CD4-positive, alpha-beta T cell (primary cell): Measurements from ENCODE around the gene PPP2R3A. TPM values are rescaled to one million over a fixed set of nuclear protein-coding genes. Genes with fewer than 3 reads are reported as not detected.
A peak's percentile ranks its signal among the peaks of the same experiment; 100 is the strongest.
"Not testable (repeated sequence)": the region's sequence is repeated elsewhere in the genome, so short reads cannot be mapped to it uniquely, and the experiment has no call there.

Experiments used
- ATAC-seq: fragments of 200-7000 bp; cut with Tn5 transposase; one replicate; pipeline ENCODE4 v1.10.0; 2022; ENCODE audit warnings: mild to moderate bottlenecking; ENCODE audit not compliant: poor library complexity
- CTCF ChIA-PET: fragments of 350-600 bp; sonication (Branson Sonifier 250); formaldehyde crosslinking; loops from one replicate; lab custom pipeline; 2021; ENCODE audit warnings: antibody characterized with exemption, inconsistent platforms; lab: Charles Lee
- POLR2A ChIA-PET: fragments of 350-600 bp; sonication (Branson Sonifier 250); formaldehyde crosslinking; loops from one replicate; lab custom pipeline; 2021; ENCODE audit warnings: antibody characterized with exemption, inconsistent platforms; lab: Charles Lee
- DNase-seq, 14 experiments: peaks; one replicate each; pipeline ENCODE4 v3.0.0-alpha.2; 2013 to 2020; ENCODE audit warnings: mixed read lengths in 2 of 14
- H3K27ac ChIP-seq, 2 donors: one replicate each; pipeline versions ENCODE4 v1.5.1 to v1.7.0; 2013; ENCODE audit warnings: low read length in 2 of 2, low read depth in 1 of 2, mild to moderate bottlenecking in 1 of 2
- H3K27me3 ChIP-seq, 2 experiments: 1 replicate in 1 of 2; 2 replicates in 1 of 2; pipeline versions ENCODE4 v1.6.1 to v1.7.0; 2013; ENCODE audit warnings: low read length in 2 of 2, control low read depth in 1 of 2, mild to moderate bottlenecking in 1 of 2, moderate library complexity in 1 of 2; ENCODE audit not compliant: insufficient read depth in 2 of 2, control insufficient read depth in 1 of 2
- H3K36me3 ChIP-seq: one replicate; pipeline ENCODE4 v1.6.1; 2013; ENCODE audit warnings: low read length, control low read depth; ENCODE audit not compliant: insufficient read depth
- H3K4me1 ChIP-seq: one replicate; pipeline ENCODE4 v1.6.1; 2013; ENCODE audit warnings: low read length, control low read depth; ENCODE audit not compliant: insufficient read depth
- H3K4me3 ChIP-seq: one replicate; pipeline ENCODE4 v1.5.1; 2013; ENCODE audit warnings: mild to moderate bottlenecking, low read length, moderate library complexity
- H3K9me3 ChIP-seq, 2 experiments: 1 replicate in 1 of 2; 2 replicates in 1 of 2; pipeline versions ENCODE4 v1.6.1 to v1.7.0; 2013; ENCODE audit warnings: low read length in 2 of 2, mild to moderate bottlenecking in 2 of 2, control low read depth in 1 of 2, moderate library complexity in 1 of 2; ENCODE audit not compliant: control insufficient read depth in 1 of 2, insufficient read depth in 1 of 2
- H3K27ac Mint-ChIP-seq: one replicate; pipeline ENCODE4 v1.8.0; 2020; ENCODE audit warnings: mixed read lengths
- H3K27me3 Mint-ChIP-seq: one replicate; pipeline ENCODE4 v1.8.0; 2021; ENCODE audit warnings: mixed read lengths
- H3K36me3 Mint-ChIP-seq: one replicate; pipeline ENCODE4 v1.8.0; 2021; ENCODE audit warnings: low read depth, mixed read lengths
- H3K4me1 Mint-ChIP-seq: one replicate; pipeline ENCODE4 v1.8.0; 2021; ENCODE audit warnings: low read depth, mixed read lengths
- H3K4me3 Mint-ChIP-seq: one replicate; pipeline ENCODE4 v1.8.0; 2020; ENCODE audit warnings: mild to moderate bottlenecking, mixed read lengths
- H3K9me3 Mint-ChIP-seq: one replicate; pipeline ENCODE4 v1.8.0; 2020; ENCODE audit warnings: mixed read lengths
- intact Hi-C, 2 experiments: fragments of 100-400 bp; cut with DNase I in 1 of 2; cut with micrococcal nuclease in 1 of 2; formaldehyde crosslinking; loops; one replicate each; pipeline versions ENCODE4 v1.15.1 to v1.9.0; 2023 to 2025; cut with DNase I, micrococcal nuclease
- total RNA-seq, 174 experiments: library from RNA in 2 of 174; stranded (reverse) in 2 of 174; gene quantifications; one replicate each; pipeline ENCODE4 v1.2.3 and lab custom pipeline; 2021 to 2026
- TF ChIP-seq, protein P1 (sequence below): fragments of 200-600 bp; IDR thresholded peaks from one replicate; pipeline ENCODE4 v1.8.0; 2022; ENCODE audit warnings: antibody characterized with exemption, mild to moderate bottlenecking

The PPP2R3A gene
- total RNA-seq, 2 experiments from 2014 or later = 0.14 to 0.31 TPM

GRCh38 chr3:136189859-136190617 lies 224.5 kb downstream of the PPP2R3A start:
- POLR2A ChIA-PET = interaction anchor here (1.0 to 1.1 kb wide), 2 partner anchors 670 to 673 kb away, joined by 3 to 4 read pairs; no protein-coding TSS in a partner anchor

DNA sequence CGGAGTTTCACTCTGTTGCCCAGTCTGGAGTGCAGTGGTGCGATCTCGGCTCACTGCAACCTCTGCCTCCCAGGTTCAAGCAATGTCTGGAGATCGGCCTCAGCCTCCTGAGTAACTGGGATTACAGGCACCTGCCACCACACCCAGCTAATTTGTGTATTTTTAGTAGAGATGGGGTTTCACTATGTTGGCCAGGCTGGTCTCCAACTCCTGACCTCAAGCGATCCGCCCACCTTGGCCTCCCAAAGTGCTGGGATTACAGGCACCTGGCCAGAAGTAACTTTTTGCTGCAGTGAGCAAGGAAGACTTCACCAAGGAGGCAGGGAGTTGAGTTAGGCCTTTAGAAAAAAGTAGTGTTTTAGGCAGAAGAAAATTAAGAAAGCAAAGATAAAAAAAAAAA lies 226.7 kb downstream of the PPP2R3A start:
- CTCF ChIA-PET = interaction anchor here (0.7 kb wide), 1 partner anchor 10 kb away, joined by 3 read pairs; no protein-coding TSS in a partner anchor
- H3K27me3 ChIP-seq, H3K9me3 ChIP-seq, H3K9me3 Mint-ChIP-seq, H3K36me3 ChIP-seq, DNase-seq, H3K27me3 Mint-ChIP-seq, ATAC-seq: not testable (repeated sequence)
- Mint-ChIP-seq H3K36me3 (peaks cover 70% of the 10 kb centered on the region), H3K27ac (peak overlapping the region; percentile 98), H3K4me3 (peak overlapping the region; percentile 89), H3K4me1 (peaks cover 67% of the 10 kb centered on the region)
- POLR2A ChIA-PET = interaction anchor here (0.7 to 6.2 kb wide), 4 partner anchors 63 to 669 kb away, joined by 3 to 56 read pairs (median 5); partner anchors contain the start of genes NCK1 and STAG1
- intact Hi-C loops = loop anchor here (5.0 kb wide), 2 partner anchors 40 to 670 kb away; partner anchors contain the start of gene NCK1 (in 1 of the 2)
- H3K4me1 ChIP-seq = peaks cover 58% of the 10 kb centered on the region
- peak overlapping the region in 1 of 2 donors; percentile 99 for H3K27ac ChIP-seq
- H3K4me3 ChIP-seq = peak overlapping the region; percentile 95

More at GRCh38 chr3:136189859-136190617, 224.5 kb downstream of the PPP2R3A start:
- ATAC-seq (no peak), DNase-seq (no peak)
- no peaks in the 10 kb centered on the region for H3K36me3 ChIP-seq
- H3K9me3 ChIP-seq = no peaks in the 10 kb centered on the region
- H3K27me3 ChIP-seq = no peaks in the 10 kb centered on the region
- H3K27ac ChIP-seq = no peak overlapping the region
- H3K4me1 ChIP-seq = peaks cover 67% of the 10 kb centered on the region
- H3K4me3 ChIP-seq = no peak overlapping the region
- CTCF ChIA-PET = interaction anchor here (1.2 to 1.8 kb wide), 2 partner anchors 11 to 19 kb away, joined by 5 read pairs; no protein-coding TSS in a partner anchor
- Mint-ChIP-seq H3K27ac (peak overlapping the region; percentile 98), H3K4me3 (peak overlapping the region; percentile 89), H3K27me3 (no peaks in the 10 kb centered on the region), H3K36me3 (peaks cover 56% of the 10 kb centered on the region), H3K9me3 (no peaks in the 10 kb centered on the region), H3K4me1 (peaks cover 87% of the 10 kb centered on the region)
- TF ChIP-seq, protein P1, sequence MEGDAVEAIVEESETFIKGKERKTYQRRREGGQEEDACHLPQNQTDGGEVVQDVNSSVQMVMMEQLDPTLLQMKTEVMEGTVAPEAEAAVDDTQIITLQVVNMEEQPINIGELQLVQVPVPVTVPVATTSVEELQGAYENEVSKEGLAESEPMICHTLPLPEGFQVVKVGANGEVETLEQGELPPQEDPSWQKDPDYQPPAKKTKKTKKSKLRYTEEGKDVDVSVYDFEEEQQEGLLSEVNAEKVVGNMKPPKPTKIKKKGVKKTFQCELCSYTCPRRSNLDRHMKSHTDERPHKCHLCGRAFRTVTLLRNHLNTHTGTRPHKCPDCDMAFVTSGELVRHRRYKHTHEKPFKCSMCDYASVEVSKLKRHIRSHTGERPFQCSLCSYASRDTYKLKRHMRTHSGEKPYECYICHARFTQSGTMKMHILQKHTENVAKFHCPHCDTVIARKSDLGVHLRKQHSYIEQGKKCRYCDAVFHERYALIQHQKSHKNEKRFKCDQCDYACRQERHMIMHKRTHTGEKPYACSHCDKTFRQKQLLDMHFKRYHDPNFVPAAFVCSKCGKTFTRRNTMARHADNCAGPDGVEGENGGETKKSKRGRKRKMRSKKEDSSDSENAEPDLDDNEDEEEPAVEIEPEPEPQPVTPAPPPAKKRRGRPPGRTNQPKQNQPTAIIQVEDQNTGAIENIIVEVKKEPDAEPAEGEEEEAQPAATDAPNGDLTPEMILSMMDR = no peak
- intact Hi-C loops = loop anchor here (5.0 kb wide), 2 partner anchors 38 to 672 kb away; partner anchors contain the start of gene NCK1 (in 1 of the 2)

GRCh38 chr3:136192831-136193230 lies 227.3 kb downstream of the PPP2R3A start:
- peak overlapping the region; percentile 46 to 99 for H3K27ac ChIP-seq
- ChIA-PET CTCF (interaction anchor here (0.5 kb wide), 1 partner anchor 62 kb away, joined by 3 read pairs; no protein-coding TSS in a partner anchor), POLR2A (interaction anchor here (0.8 to 6.2 kb wide), 6 partner anchors 15 to 668 kb away, joined by 3 to 56 read pairs (median 5); partner anchors contain the start of genes NCK1, PCCB and STAG1)
- H3K4me3 Mint-ChIP-seq = peak overlapping the region; percentile 89
- H3K27me3 Mint-ChIP-seq = peaks cover 5% of the 10 kb centered on the region
- peaks cover 52% of the 10 kb centered on the region for H3K4me1 ChIP-seq
- H3K4me3 ChIP-seq = peak overlapping the region; percentile 95
- H3K27ac Mint-ChIP-seq = peak overlapping the region; percentile 98
- H3K36me3 Mint-ChIP-seq = peaks cover 74% of the 10 kb centered on the region
- H3K9me3 ChIP-seq = no peaks in the 10 kb centered on the region
- no peaks in the 10 kb centered on the region for H3K9me3 Mint-ChIP-seq
- intact Hi-C loops = loop anchor here (5.0 kb wide), 2 partner anchors 41 to 669 kb away; partner anchors contain the start of gene NCK1 (in 1 of the 2)
- TF ChIP-seq, protein P1 = no peak
- DNase-seq (no peak), ATAC-seq (no peak)
- H3K27me3 ChIP-seq = no peaks in the 10 kb centered on the region
- H3K36me3 ChIP-seq = no peaks in the 10 kb centered on the region
- peaks cover 67% of the 10 kb centered on the region for H3K4me1 Mint-ChIP-seq
